Ovary (tissue), 9 donors: ENCODE measurements around the gene HOXA6. TPM values are rescaled to one million over a fixed set of nuclear protein-coding genes. Genes with fewer than 3 reads are reported as not detected.

Experiments used
- DNase-seq, 5 donors: peaks; one replicate each; pipeline ENCODE4 v3.0.0-alpha.2; 2019 to 2020
- H3K27ac ChIP-seq, 2 donors: fragments of 200-600 bp; one replicate each; pipeline versions ENCODE4 v1.5.1 to v1.8.0; 2019 to 2022
- H3K27me3 ChIP-seq: fragments of 200-600 bp; one replicate; pipeline ENCODE4 v1.8.0; 2022
- H3K36me3 ChIP-seq: fragments of 200-600 bp; sonication (generic); one replicate; pipeline ENCODE4 v1.5.1; 2019
- H3K4me1 ChIP-seq: one replicate; pipeline ENCODE4 v1.8.1; 2013; ENCODE audit warnings: mild to moderate bottlenecking, moderate library complexity; ENCODE audit not compliant: insufficient read depth
- H3K4me3 ChIP-seq: fragments of 200-600 bp; sonication (generic); one replicate; pipeline ENCODE4 v1.5.1; 2017
- H3K9me3 ChIP-seq, 2 donors: fragments of 200-600 bp in 1 of 2; sonication (generic) in 1 of 2; one replicate each; pipeline versions ENCODE4 v1.5.1 to v1.8.1; 2013 to 2019; ENCODE audit warnings: mild to moderate bottlenecking in 1 of 2, moderate library complexity in 1 of 2
- CTCF ChIP-seq, 3 donors: fragments of 450-650 bp in 2 of 3; fragments of 200-600 bp in 1 of 3; IDR thresholded peaks; one replicate each; pipeline versions ENCODE4 v1.5.1 to v1.8.0; 2016 to 2022; ENCODE audit warnings: antibody characterized with exemption in 3 of 3, mild to moderate bottlenecking in 1 of 3
- EP300 ChIP-seq: sonication (generic); formaldehyde crosslinking; IDR thresholded peaks from one replicate; pipeline ENCODE4 v1.6.1; 2017; ENCODE audit warnings: antibody characterized with exemption
- POLR2A ChIP-seq: fragments of 450-650 bp; IDR thresholded peaks from one replicate; pipeline ENCODE4 v1.6.1; 2017; ENCODE audit warnings: antibody characterized with exemption, mild to moderate bottlenecking, moderate library complexity
- WGBS, 3 donors: extraction: QIAGEN DNeasy Blood & Tissue Kit in 1 of 3; methylation state at CpG; one replicate each; pipeline versions ENCODE4 v1.1.5 to v1.1.7; 2013 to 2017; 5-methylcytosine and 5-hydroxymethylcytosine counted together
- intact Hi-C, 4 donors: fragments of 100-400 bp; cut with DNase I; formaldehyde crosslinking; loops; one replicate each; pipeline versions ENCODE4 v1.11.0 to v1.15.1; 2022 to 2023
- polyA plus RNA-seq, 2 donors: library from polyadenylated mRNA; stranded (reverse); fragments of 200-250 nt in 1 of 2; fragments of 350-450 nt in 1 of 2; fragmentation: Illumina TruSeq in 1 of 2; extraction: RNeasy Lipid Tissue Mini Kit (QIAGEN cat#74804) in 1 of 2; gene quantifications; one replicate each; pipeline ENCODE4 v1.2.3, GENCODE V29; 2013 to 2014
- total RNA-seq, 7 donors: library from RNA; depleted of rRNA in 2 of 7; stranded (reverse); fragments of >200 nt in 2 of 7; fragmentation: NEBNext Ultra II Directional in 3 of 7; extraction: Animal tissue kit (Norgen Biotek cat#: 25700) in 3 of 7; gene quantifications; one replicate each; pipeline versions ENCODE4 v1.1.0 to v1.2.4, GENCODE V29; 2016 to 2023
- donor health status: DM: no; HTN: no; CAD: no; lungs with moderate emphysema.
- donor health status: DM: no; HTN: no; CAD: no.
- donor health status: Bipolar disorder and iron deficiency.
- donor health status: DM: yes; HTN: yes; CAD: no.
- donor health status: DM: no; HTN: no; CAD: no.
- donor health status: DM: yes; HTN: yes; CAD: no.

Gene HOXA6
- total and polyA plus RNA-seq, 9 donors, result 0.29 to 4.2 (median 0.39) TPM; not detected in 1

GRCh38 chr7:27134392-27134791, 13.2 kb downstream of the HOXA6 start:
- DNase-seq, result no peak
- TF ChIP-seq EP300, result no peak
- TF ChIP-seq POLR2A, result no peak
- TF ChIP-seq CTCF (IDR thresholded peaks at IDR 0.05), result no peak
- no peak overlapping the region for H3K27ac ChIP-seq
- H3K4me1 ChIP-seq, result peaks cover 6% of the 10 kb centered on the region
- no peaks in the 10 kb centered on the region for H3K9me3 ChIP-seq
- intact Hi-C loops, result loop anchor here in 1 of 4 donors (5.0 kb wide), 1 partner anchor 277 kb away; no protein-coding TSS in a partner anchor
- 33 to 48% (median 45%) methylated on average over 2 of the region's 2 CpGs for WGBS, 3 donors
- H3K4me3 ChIP-seq, result no peak overlapping the region
- H3K36me3 ChIP-seq, result no peaks in the 10 kb centered on the region
- H3K27me3 ChIP-seq, result no peaks in the 10 kb centered on the region

GRCh38 chr7:27133409-27134231, 14.0 kb downstream of the HOXA6 start:
- intact Hi-C loops, result loop anchor here in 1 of 4 donors (5.0 kb wide), 1 partner anchor 276 kb away; no protein-coding TSS in a partner anchor
- Histone ChIP-seq H3K27me3 (no peaks in the 10 kb centered on the region), H3K36me3 (no peaks in the 10 kb centered on the region), H3K4me3 (no peak overlapping the region), H3K4me1 (peaks cover 6% of the 10 kb centered on the region), H3K9me3 (peaks cover 0 to 4% of the 10 kb centered on the region in 2 donors), H3K27ac (no peak overlapping the region)
- TF ChIP-seq POLR2A (no peak), EP300 (no peak), CTCF (IDR thresholded peaks at IDR 0.05) (no peak)
- no peak for DNase-seq
- WGBS, 3 donors, result 51 to 64% (median 53%) methylated on average over 18 of the region's 18 CpGs

- no peak overlapping the region for H3K4me3 ChIP-seq
- intact Hi-C loops, result loop anchor here in 1 of 4 donors (5.0 kb wide), 1 partner anchor 276 kb away; no protein-coding TSS in a partner anchor
- WGBS, 3 donors, result 43 to 57% (median 51%) methylated on average over 6 of the region's 6 CpGs
- no peaks in the 10 kb centered on the region for H3K36me3 ChIP-seq
- peaks cover 6% of the 10 kb centered on the region for H3K4me1 ChIP-seq
- peaks cover 0 to 5% of the 10 kb centered on the region in 2 donors for H3K9me3 ChIP-seq
- no peak for DNase-seq
- H3K27ac ChIP-seq, result no peak overlapping the region
- H3K27me3 ChIP-seq, result no peaks in the 10 kb centered on the region
- no peak for TF ChIP-seq EP300
Measured at GRCh38 chr7:27132978-27133377, 14.6 kb downstream of the HOXA6 start.

GRCh38 chr7:27132214-27132613, 15.4 kb downstream of the HOXA6 start:
- Histone ChIP-seq H3K4me1 (peaks cover 6% of the 10 kb centered on the region), H3K36me3 (no peaks in the 10 kb centered on the region), H3K27ac (no peak overlapping the region), H3K27me3 (no peaks in the 10 kb centered on the region), H3K4me3 (no peak overlapping the region), H3K9me3 (peaks cover 0 to 5% of the 10 kb centered on the region in 2 donors)
- intact Hi-C loops, result loop anchor here in 1 of 4 donors (5.0 kb wide), 1 partner anchor 275 kb away; no protein-coding TSS in a partner anchor
- no peak for DNase-seq
- TF ChIP-seq POLR2A (no peak), EP300 (no peak), CTCF (IDR thresholded peaks at IDR 0.05) (no peak)
- whole genome bisulfite sequencing, 3 donors, result 75 to 79% (median 76%) methylated on average over 2 of the region's 2 CpGs

GRCh38 chr7:27131390-27131819, 16.2 kb downstream of the HOXA6 start:
- H3K36me3 ChIP-seq, result no peaks in the 10 kb centered on the region
- no peak for TF ChIP-seq CTCF (IDR thresholded peaks at IDR 0.05)
- TF ChIP-seq EP300, result no peak
- no peak for TF ChIP-seq POLR2A
- intact Hi-C loops, result loop anchor here in 1 of 4 donors (5.0 kb wide), 1 partner anchor 274 kb away; no protein-coding TSS in a partner anchor
- peaks cover 6% of the 10 kb centered on the region for H3K4me1 ChIP-seq
- peak overlapping the region; percentile 53 for H3K4me3 ChIP-seq
- no peaks in the 10 kb centered on the region for H3K27me3 ChIP-seq
- no peak overlapping the region for H3K27ac ChIP-seq
- H3K9me3 ChIP-seq, result peaks cover 0 to 5% of the 10 kb centered on the region in 2 donors
- WGBS, 3 donors, result 30 to 41% (median 31%) methylated on average over 12 of the region's 12 CpGs
- no peak for DNase-seq
